GM21576 (cell line): Measurements from ENCODE around the gene GRIN2A.

Experiments
- ATAC-seq: cut with Tn5 transposase; IDR thresholded peaks from one replicate; pipeline ENCODE4 v1.9.1; 2021; ENCODE audit warnings: mild to moderate bottlenecking, moderate library complexity; ENCODE audit not compliant: unreplicated experiment

Gene GRIN2A

GRCh38 chr16:9827062-9827752 lies 355.0 kb downstream of the GRIN2A start:
- ATAC-seq, result no peak

- no peak for ATAC-seq
These were observed 355.6 kb downstream of the GRIN2A start for GRCh38 chr16:9826656-9827055.

DNA sequence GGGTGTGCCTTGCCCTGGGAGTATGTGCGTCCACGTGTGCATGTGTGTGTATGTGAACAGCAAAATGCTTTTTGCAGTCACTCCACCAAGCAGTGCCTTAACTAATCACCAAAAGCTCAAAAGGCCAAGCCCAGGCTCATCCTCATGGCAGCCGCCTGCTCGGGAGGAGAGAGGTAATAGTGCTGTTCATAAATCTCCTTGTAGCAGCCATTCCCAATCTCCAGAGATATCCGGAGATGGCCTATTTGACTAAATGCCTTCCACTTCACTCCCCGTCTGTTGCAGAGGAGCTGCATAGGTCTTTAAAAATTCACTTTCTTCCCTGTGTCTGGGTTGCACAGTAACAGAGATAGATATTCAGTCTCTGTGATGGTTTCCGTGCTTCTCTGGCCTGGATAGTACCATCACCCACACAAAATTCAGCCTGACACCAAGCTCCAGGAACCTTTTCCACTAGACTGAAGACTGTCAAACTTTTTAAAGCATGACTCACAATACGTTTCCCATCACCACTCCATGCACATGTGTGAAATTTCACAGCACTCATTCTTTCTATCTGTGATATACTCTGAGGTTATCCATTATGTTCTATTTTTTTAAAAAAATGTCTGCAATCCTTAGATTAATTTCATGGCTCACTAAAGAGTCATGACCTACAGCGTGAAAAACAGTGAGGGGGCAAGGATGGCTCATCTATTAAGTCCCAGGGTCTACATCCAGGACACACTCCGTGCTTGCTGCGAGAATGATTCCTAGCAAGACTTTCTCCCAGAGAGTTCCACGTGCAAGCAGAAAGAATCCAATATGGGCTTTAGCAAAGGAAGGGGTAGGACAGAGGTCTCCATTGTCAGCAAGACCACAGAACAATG lies 357.8 kb downstream of the GRIN2A start:
- no peak for ATAC-seq

GRCh38 chr16:9823510-9823909 lies 358.7 kb downstream of the GRIN2A start:
- ATAC-seq, result no peak

DNA sequence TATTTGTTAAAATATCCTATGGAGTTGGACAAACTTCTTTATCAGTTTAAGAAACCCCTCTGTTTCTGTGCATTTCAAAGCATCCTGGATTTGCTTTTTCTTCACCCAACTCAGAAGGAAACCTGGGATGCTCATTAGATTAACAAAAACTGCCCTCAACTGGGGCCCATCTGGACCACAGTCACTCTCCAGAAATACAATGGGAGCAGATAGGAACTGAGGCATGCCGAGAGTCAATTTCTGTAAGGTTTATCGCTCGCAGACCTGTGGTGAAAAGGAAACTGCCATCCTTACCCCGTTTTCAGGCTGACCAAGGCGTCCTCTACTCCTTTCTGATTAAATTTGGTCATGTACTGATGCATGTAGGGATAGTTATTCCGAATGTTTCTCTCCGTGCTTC lies 360.3 kb downstream of the GRIN2A start:
- ATAC-seq, result no peak

DNA sequence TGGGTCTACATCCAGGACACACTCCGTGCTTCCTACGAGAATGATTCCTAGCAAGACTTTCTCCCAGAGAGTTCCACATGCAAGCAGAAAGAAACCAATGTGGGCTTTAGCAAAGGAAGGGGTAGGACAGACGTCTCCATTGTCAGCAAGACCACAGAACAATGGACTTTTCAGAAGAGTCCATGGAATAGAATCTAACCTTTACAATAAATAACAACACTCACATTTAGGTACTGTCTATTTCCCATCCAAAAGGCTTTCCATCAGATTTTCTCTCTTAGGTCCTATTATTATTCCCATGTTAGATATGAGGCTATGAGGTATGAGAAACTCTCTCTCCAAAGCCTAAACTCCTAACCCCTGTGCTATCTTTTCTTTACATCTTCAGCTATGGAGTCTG lies 360.9 kb downstream of the GRIN2A start:
- no peak for ATAC-seq

DNA sequence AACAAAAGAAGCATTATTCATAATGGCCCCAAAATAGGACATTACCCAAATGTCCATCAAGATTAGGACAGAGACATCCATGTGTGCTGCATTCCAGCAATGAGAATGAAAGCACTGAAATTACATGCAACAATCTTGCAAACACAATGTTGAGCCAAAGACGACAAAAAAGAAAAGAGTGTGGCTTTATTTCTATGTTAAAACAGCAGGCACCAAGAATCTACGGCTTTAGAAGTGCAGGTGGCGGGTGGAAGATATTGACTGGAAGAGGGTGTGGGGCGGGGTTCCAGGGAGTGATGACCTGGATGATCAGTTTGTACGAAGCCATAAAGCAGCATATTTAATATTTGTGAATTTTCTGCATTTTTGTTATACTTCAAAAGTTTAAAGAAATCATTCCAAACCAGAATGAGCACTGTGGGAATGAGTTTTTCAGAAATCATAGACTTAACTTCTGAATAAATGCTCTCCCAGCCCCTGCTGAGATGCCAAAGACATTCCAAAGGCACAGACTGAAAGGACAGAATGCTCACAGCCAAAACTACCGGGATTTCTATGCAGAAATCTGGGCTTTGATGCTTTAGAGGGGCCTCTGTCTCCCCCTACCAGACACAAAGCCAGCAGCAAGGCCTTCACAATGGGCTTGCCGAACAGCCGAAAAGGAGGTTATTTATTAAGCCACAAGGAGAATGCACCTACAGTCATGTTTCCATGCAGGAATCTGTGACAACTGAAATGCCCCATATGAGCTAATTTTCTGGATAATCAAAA lies 361.6 kb downstream of the GRIN2A start:
- ATAC-seq, result no peak

GRCh38 chr16:9818702-9819101 lies 363.5 kb downstream of the GRIN2A start:
- no peak for ATAC-seq

GRCh38 chr16:9817586-9817985 lies 364.6 kb downstream of the GRIN2A start:
- no peak for ATAC-seq

DNA sequence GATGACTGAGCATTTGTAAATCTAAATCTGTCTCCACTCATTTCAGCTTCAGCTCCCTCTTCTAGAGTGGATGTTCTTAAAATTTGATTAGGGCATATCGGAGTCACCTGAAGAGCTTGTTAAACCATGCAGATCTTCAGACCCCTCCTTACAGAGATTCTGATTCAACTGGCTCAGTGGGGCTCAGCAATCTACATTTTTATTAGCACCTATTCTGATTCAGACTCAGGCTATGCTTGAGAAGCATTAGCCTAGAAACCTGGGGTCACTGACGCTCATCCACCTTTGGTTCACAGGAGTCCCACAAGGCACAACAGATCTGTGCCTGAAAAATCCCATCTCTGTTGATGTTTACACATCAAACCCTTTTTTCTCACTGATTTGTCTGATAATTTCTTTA lies 365.6 kb downstream of the GRIN2A start:
- no peak for ATAC-seq

- ATAC-seq, result no peak
These were observed 368.6 kb downstream of the GRIN2A start for GRCh38 chr16:9813665-9814064.

DNA sequence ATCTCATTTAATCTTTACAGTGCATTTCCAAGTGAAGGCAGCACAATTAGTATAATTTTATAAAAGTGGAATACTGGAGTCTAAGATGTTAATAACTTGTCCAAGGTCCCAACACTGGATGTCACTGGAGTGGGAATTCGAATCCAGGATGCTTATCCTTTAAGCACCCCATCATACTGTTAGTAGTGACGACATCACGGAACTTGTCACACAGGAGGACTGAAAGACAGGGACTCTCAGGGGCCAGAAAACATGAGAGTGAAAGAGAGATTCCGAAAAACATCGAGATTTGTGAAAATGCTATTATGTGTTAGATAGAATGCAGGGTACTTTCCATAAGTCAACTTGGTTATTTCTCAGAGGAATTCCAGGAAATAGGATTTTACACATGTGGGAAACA lies 374.0 kb downstream of the GRIN2A start:
- ATAC-seq, result no peak

- no peak for ATAC-seq
These were observed 374.9 kb downstream of the GRIN2A start for GRCh38 chr16:9807302-9807701.

- ATAC-seq, result no peak
These were observed 377.1 kb downstream of the GRIN2A start for GRCh38 chr16:9805109-9805508.

DNA sequence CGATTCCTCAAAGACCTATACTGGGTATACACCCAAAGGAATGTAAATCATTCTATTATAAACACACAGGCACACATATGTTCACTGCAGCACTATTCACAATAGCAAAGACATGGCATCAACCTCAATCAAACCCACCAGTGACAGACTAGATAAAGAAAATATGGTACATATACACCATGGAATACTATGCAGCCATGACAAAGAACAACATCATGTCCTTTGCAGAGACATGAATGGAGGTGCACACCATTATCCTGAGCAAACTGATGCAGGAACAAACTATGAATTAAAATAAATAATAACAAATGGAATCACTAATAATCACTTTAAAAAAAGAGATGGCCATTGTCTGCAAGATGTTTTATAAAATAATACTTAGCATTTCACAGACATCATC lies 380.1 kb downstream of the GRIN2A start:
- no peak for ATAC-seq

DNA sequence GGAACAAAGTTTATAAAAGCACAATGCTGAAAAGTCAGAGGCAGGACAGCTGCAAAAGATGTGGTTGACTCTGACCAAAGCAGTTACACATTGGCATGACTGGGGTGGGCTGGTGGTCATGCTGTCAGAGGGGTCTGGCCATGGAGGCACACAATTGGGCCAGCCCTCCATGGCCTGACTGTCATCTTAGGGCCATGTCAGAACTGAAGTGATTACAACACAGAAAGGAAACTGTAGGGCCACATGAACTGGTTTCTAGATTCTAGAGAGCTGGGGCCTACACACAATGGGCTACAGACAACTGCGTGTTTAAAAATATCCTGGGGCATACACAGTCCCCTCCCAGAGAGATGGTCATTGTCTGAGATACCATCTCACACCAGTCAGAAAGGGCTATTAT lies 380.6 kb downstream of the GRIN2A start:
- no peak for ATAC-seq

GRCh38 chr16:9800186-9800738 lies 382.0 kb downstream of the GRIN2A start:
- ATAC-seq, result no peak

GRCh38 chr16:9798952-9799580 lies 383.2 kb downstream of the GRIN2A start:
- ATAC-seq, result no peak

GRCh38 chr16:9798474-9798873 lies 383.8 kb downstream of the GRIN2A start:
- ATAC-seq, result no peak

- ATAC-seq, result no peak
These were observed 384.9 kb downstream of the GRIN2A start for GRCh38 chr16:9797306-9797705.

DNA sequence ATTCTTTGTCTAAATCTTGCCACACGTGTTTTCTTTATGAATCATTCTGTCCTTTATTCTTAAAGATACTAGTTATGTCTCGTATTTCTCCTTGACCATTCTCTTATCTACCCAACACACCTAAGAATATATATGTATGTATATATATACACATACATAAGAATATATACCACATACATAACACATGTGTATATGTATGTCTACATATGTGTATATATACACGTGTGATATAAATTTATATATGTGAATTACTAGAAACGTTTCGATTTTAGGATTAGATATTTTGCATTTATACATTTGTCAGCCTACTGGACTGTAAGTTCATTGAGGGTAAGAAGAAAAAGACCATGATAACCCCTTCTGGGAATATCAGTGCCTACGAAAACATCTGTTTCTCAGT lies 388.6 kb downstream of the GRIN2A start:
- ATAC-seq, result no peak
